Activated CD4-positive, alpha-beta memory T cell treated with anti-CD3 and anti-CD28 coated beads for 36 hours (primary cell): ENCODE results near the gene MTREX. TPM values are rescaled to one million over a fixed set of nuclear protein-coding genes. Genes with fewer than 3 reads are reported as not detected.

Source experiments
- CTCF ChIA-PET: fragments of 350-600 bp; sonication (Branson Sonifier 250); formaldehyde crosslinking; loops from one replicate; lab custom pipeline; 2021; ENCODE audit warnings: antibody characterized with exemption, inconsistent platforms; lab: Charles Lee
- POLR2A ChIA-PET: fragments of 350-600 bp; sonication (Branson Sonifier 250); formaldehyde crosslinking; loops from one replicate; lab custom pipeline; 2021; ENCODE audit warnings: antibody characterized with exemption; lab: Charles Lee
- DNase-seq: peaks from one replicate; pipeline ENCODE4 v3.0.0-alpha.2; 2020
- H3K27ac Mint-ChIP-seq: one replicate; pipeline ENCODE4 v1.8.0; 2021; ENCODE audit warnings: mixed read lengths
- H3K27me3 Mint-ChIP-seq: one replicate; pipeline ENCODE4 v1.8.0; 2021; ENCODE audit warnings: mixed read lengths
- H3K36me3 Mint-ChIP-seq: one replicate; pipeline ENCODE4 v1.8.0; 2021; ENCODE audit warnings: mixed read lengths
- H3K4me1 Mint-ChIP-seq: one replicate; pipeline ENCODE4 v1.8.0; 2021; ENCODE audit warnings: low read depth, mixed read lengths
- H3K4me3 Mint-ChIP-seq: one replicate; pipeline ENCODE4 v1.8.0; 2021; ENCODE audit warnings: mild to moderate bottlenecking, mixed read lengths
- H3K9me3 Mint-ChIP-seq: one replicate; pipeline ENCODE4 v1.8.0; 2021; ENCODE audit warnings: mixed read lengths
- intact Hi-C: fragments of 100-400 bp; cut with micrococcal nuclease; formaldehyde crosslinking; loops from one replicate; pipeline ENCODE4 v1.15.1; 2023
- total RNA-seq, 2 experiments: library from RNA; stranded (reverse); gene quantifications; one replicate each; pipeline ENCODE4 v1.2.3, GENCODE V29; 2021

The MTREX gene
- total RNA-seq, 2 experiments from 2014 or later = 87.4 to 96.6 TPM

- POLR2A ChIA-PET = interaction anchor here (0.6 kb wide), 1 partner anchor 170 kb away, joined by 4 read pairs; no protein-coding TSS in a partner anchor
- Mint-ChIP-seq H3K4me3 (no peak overlapping the region), H3K36me3 (peaks cover 63% of the 10 kb centered on the region), H3K27ac (no peak overlapping the region), H3K4me1 (peaks cover 18% of the 10 kb centered on the region), H3K27me3 (no peaks in the 10 kb centered on the region), H3K9me3 (peaks cover 17% of the 10 kb centered on the region)
- CTCF ChIA-PET = interaction anchor here (1.4 kb wide), 1 partner anchor 15 kb away, joined by 3 read pairs; no protein-coding TSS in a partner anchor
- intact Hi-C loops = no loop called here
- DNase-seq = no peak
Measured at GRCh38 chr5:55386356-55386755, 78.6 kb downstream of the MTREX start.

- H3K4me1 Mint-ChIP-seq = peaks cover 18% of the 10 kb centered on the region
Measured at GRCh38 chr5:55387865-55388264, 80.1 kb downstream of the MTREX start.

DNA sequence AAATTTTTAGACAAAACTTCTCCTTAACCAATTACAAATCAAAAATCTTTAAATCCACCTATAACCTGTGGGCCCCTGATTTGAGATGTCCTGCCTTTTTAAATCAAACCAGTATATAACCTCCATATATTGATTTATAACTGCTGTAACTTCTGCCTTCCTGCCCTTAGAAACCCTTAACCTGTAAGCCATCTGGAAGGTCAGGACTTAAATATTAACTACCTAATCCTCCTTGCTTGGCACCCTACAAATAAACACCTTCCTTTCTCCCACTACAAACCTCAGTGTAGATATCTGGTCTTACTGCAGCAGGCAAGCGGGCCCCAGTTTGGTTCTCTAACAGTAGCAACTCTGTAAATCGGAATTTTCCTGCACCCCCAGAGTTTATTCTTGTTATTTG lies 83.9 kb downstream of the MTREX start:
- ChIA-PET CTCF (interaction anchor here (0.7 kb wide), 1 partner anchor 84 kb away, joined by 4 read pairs; the partner anchor contains the start of genes DHX29 and MTREX), POLR2A (no interaction called here)
- no peaks in the 10 kb centered on the region for H3K4me1 Mint-ChIP-seq
- H3K27me3 Mint-ChIP-seq = no peaks in the 10 kb centered on the region
- no peak overlapping the region for H3K27ac Mint-ChIP-seq
- DNase-seq = no peak
- intact Hi-C loops = no loop called here
- peaks cover 8% of the 10 kb centered on the region for H3K9me3 Mint-ChIP-seq
- peaks cover 53% of the 10 kb centered on the region for H3K36me3 Mint-ChIP-seq
- H3K4me3 Mint-ChIP-seq = no peak overlapping the region

More at GRCh38 chr5:55387865-55388264, 80.1 kb downstream of the MTREX start:
- intact Hi-C loops = no loop called here
- peaks cover 17% of the 10 kb centered on the region for H3K9me3 Mint-ChIP-seq
- H3K27ac Mint-ChIP-seq = no peak overlapping the region
- no peak for DNase-seq
- H3K4me3 Mint-ChIP-seq = no peak overlapping the region
- ChIA-PET CTCF (no interaction called here), POLR2A (no interaction called here)
- no peaks in the 10 kb centered on the region for H3K27me3 Mint-ChIP-seq
- peaks cover 66% of the 10 kb centered on the region for H3K36me3 Mint-ChIP-seq

- H3K36me3 Mint-ChIP-seq = peaks cover 53% of the 10 kb centered on the region
- H3K27ac Mint-ChIP-seq = no peak overlapping the region
- H3K4me1 Mint-ChIP-seq = no peaks in the 10 kb centered on the region
- no peak overlapping the region for H3K4me3 Mint-ChIP-seq
- POLR2A ChIA-PET = interaction anchor here (0.6 kb wide), 3 partner anchors 408 to 1830 kb away, joined by 3 to 7 read pairs (median 4); no protein-coding TSS in a partner anchor
- CTCF ChIA-PET = no interaction called here
- H3K27me3 Mint-ChIP-seq = no peaks in the 10 kb centered on the region
- no peak for DNase-seq
- peaks cover 8% of the 10 kb centered on the region for H3K9me3 Mint-ChIP-seq
- intact Hi-C loops = no loop called here
Measured at GRCh38 chr5:55392669-55393068, 84.9 kb downstream of the MTREX start.

- POLR2A ChIA-PET = no interaction called here
- H3K36me3 Mint-ChIP-seq = peaks cover 51% of the 10 kb centered on the region
- H3K9me3 Mint-ChIP-seq = peaks cover 8% of the 10 kb centered on the region
- intact Hi-C loops = no loop called here
- no peak overlapping the region for H3K4me3 Mint-ChIP-seq
- CTCF ChIA-PET = no interaction called here
- no peak overlapping the region for H3K27ac Mint-ChIP-seq
- DNase-seq = no peak
- no peaks in the 10 kb centered on the region for H3K27me3 Mint-ChIP-seq
- H3K4me1 Mint-ChIP-seq = no peaks in the 10 kb centered on the region
Measured at GRCh38 chr5:55393501-55394175, 85.8 kb downstream of the MTREX start.

DNA sequence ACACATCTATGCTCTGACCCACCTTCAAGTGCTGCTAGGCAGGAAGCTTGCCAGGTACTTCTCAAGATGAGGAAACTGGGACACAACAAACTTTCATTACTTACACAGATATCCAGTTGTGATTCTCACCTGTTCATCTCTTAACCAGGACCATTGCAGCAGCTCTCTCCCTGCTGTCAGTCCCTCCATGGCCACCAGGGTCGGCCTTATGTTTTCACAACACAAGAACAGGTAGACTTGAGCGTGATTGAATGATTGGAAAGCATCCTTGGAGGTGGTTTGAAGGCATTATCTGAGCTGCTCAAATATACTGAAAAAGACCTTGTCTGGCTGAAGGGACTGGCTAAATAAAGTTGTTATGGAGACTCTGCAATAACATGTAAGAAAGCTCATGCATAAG lies 94.4 kb downstream of the MTREX start:
- ChIA-PET POLR2A (no interaction called here), CTCF (interaction anchor here (0.6 to 1.0 kb wide), 5 partner anchors 16 to 1667 kb away, joined by 3 to 4 read pairs (median 4); no protein-coding TSS in a partner anchor)
- intact Hi-C loops = no loop called here
- H3K27ac Mint-ChIP-seq = no peak overlapping the region
- H3K9me3 Mint-ChIP-seq = no peaks in the 10 kb centered on the region
- peaks cover 22% of the 10 kb centered on the region for H3K36me3 Mint-ChIP-seq
- H3K4me1 Mint-ChIP-seq = no peaks in the 10 kb centered on the region
- DNase-seq = no peak
- no peak overlapping the region for H3K4me3 Mint-ChIP-seq
- no peaks in the 10 kb centered on the region for H3K27me3 Mint-ChIP-seq

- DNase-seq = no peak
- H3K27me3 Mint-ChIP-seq = no peaks in the 10 kb centered on the region
- H3K36me3 Mint-ChIP-seq = peaks cover 28% of the 10 kb centered on the region
- intact Hi-C loops = no loop called here
- H3K4me3 Mint-ChIP-seq = no peak overlapping the region
- H3K4me1 Mint-ChIP-seq = peaks cover 4% of the 10 kb centered on the region
- CTCF ChIA-PET = interaction anchor here (0.7 to 3.1 kb wide), 5 partner anchors 34 to 530 kb away, joined by 3 to 12 read pairs (median 3); no protein-coding TSS in a partner anchor
- H3K27ac Mint-ChIP-seq = no peak overlapping the region
- H3K9me3 Mint-ChIP-seq = no peaks in the 10 kb centered on the region
- POLR2A ChIA-PET = interaction anchor here (0.6 kb wide), 1 partner anchor 247 kb away, joined by 6 read pairs; no protein-coding TSS in a partner anchor
Measured at GRCh38 chr5:55406292-55406691, 98.5 kb downstream of the MTREX start.

GRCh38 chr5:55407059-55407684 lies 99.4 kb downstream of the MTREX start:
- peaks cover 29% of the 10 kb centered on the region for H3K36me3 Mint-ChIP-seq

GRCh38 chr5:55407984-55408383 lies 100.2 kb downstream of the MTREX start:
- POLR2A ChIA-PET = interaction anchor here (0.7 kb wide), 1 partner anchor 13 kb away, joined by 3 read pairs; no protein-coding TSS in a partner anchor
- Mint-ChIP-seq H3K4me1 (peaks cover 7% of the 10 kb centered on the region), H3K9me3 (no peaks in the 10 kb centered on the region), H3K27ac (no peak overlapping the region), H3K27me3 (no peaks in the 10 kb centered on the region), H3K4me3 (no peak overlapping the region), H3K36me3 (peaks cover 30% of the 10 kb centered on the region)
- no peak for DNase-seq
- intact Hi-C loops = loop anchor here (1.0 kb wide), 1 partner anchor 283 kb away; no protein-coding TSS in a partner anchor
- CTCF ChIA-PET = interaction anchor here (1.5 to 1.6 kb wide), 2 partner anchors 256 to 284 kb away, joined by 3 to 8 read pairs; no protein-coding TSS in a partner anchor

More at GRCh38 chr5:55407059-55407684, 99.4 kb downstream of the MTREX start:
- no peak for DNase-seq
- Mint-ChIP-seq H3K4me3 (no peak overlapping the region), H3K4me1 (peaks cover 7% of the 10 kb centered on the region), H3K27ac (no peak overlapping the region), H3K9me3 (no peaks in the 10 kb centered on the region), H3K27me3 (no peaks in the 10 kb centered on the region)
- POLR2A ChIA-PET = interaction anchor here (0.6 kb wide), 1 partner anchor 246 kb away, joined by 6 read pairs; no protein-coding TSS in a partner anchor
- intact Hi-C loops = loop anchor here (1.0 kb wide), 1 partner anchor 284 kb away; no protein-coding TSS in a partner anchor
- CTCF ChIA-PET = no interaction called here

- H3K4me3 Mint-ChIP-seq = no peak overlapping the region
- H3K9me3 Mint-ChIP-seq = no peaks in the 10 kb centered on the region
- H3K27me3 Mint-ChIP-seq = no peaks in the 10 kb centered on the region
- intact Hi-C loops = no loop called here
- peaks cover 7% of the 10 kb centered on the region for H3K4me1 Mint-ChIP-seq
- POLR2A ChIA-PET = no interaction called here
- peaks cover 31% of the 10 kb centered on the region for H3K36me3 Mint-ChIP-seq
- CTCF ChIA-PET = no interaction called here
- no peak for DNase-seq
- H3K27ac Mint-ChIP-seq = no peak overlapping the region
Measured at GRCh38 chr5:55409775-55410174, 102.0 kb downstream of the MTREX start.

- H3K27ac Mint-ChIP-seq = no peak overlapping the region
- H3K4me3 Mint-ChIP-seq = no peak overlapping the region
- DNase-seq = no peak
- H3K36me3 Mint-ChIP-seq = peaks cover 34% of the 10 kb centered on the region
- CTCF ChIA-PET = no interaction called here
- no peaks in the 10 kb centered on the region for H3K27me3 Mint-ChIP-seq
- POLR2A ChIA-PET = no interaction called here
- intact Hi-C loops = no loop called here
- peaks cover 13% of the 10 kb centered on the region for H3K4me1 Mint-ChIP-seq
- H3K9me3 Mint-ChIP-seq = no peaks in the 10 kb centered on the region
Measured at GRCh38 chr5:55410845-55411244, 103.1 kb downstream of the MTREX start.

DNA sequence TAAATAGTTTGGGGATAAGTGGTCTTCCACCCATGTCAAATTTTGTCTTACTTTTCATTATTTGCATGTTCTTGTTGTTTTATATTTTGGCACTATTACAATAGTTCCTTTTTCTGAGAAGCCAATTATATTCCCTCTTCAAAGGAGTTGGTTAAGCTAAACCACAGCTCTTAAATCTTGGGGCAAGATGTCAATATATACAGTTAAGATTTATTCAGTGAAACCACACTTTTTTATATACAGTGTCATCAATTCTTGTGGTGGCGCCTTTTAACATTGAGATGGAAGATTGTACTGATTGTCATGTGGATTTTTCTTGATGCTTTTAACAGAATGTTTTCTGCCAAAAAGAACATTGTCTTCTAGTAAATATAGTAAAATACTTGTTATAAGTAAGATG lies 104.1 kb downstream of the MTREX start:
- Mint-ChIP-seq H3K27ac (no peak overlapping the region), H3K36me3 (peaks cover 35% of the 10 kb centered on the region), H3K9me3 (no peaks in the 10 kb centered on the region), H3K4me1 (peaks cover 13% of the 10 kb centered on the region), H3K27me3 (no peaks in the 10 kb centered on the region), H3K4me3 (no peak overlapping the region)
- DNase-seq = no peak
- ChIA-PET POLR2A (no interaction called here), CTCF (interaction anchor here (0.6 kb wide), 1 partner anchor 557 kb away, joined by 4 read pairs; no protein-coding TSS in a partner anchor)
- intact Hi-C loops = no loop called here
